RPMI8226 (cell line): ENCODE measurements around the gene ZBTB43.
"Not testable (repeated sequence)": the region's sequence is repeated elsewhere in the genome, so short reads cannot be mapped to it uniquely, and the experiment has no call there.

Experiments
- DNase-seq: peaks from one replicate; pipeline ENCODE4 v3.0.0-alpha.2; 2015

The ZBTB43 gene, protein sequence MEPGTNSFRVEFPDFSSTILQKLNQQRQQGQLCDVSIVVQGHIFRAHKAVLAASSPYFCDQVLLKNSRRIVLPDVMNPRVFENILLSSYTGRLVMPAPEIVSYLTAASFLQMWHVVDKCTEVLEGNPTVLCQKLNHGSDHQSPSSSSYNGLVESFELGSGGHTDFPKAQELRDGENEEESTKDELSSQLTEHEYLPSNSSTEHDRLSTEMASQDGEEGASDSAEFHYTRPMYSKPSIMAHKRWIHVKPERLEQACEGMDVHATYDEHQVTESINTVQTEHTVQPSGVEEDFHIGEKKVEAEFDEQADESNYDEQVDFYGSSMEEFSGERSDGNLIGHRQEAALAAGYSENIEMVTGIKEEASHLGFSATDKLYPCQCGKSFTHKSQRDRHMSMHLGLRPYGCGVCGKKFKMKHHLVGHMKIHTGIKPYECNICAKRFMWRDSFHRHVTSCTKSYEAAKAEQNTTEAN

DNA sequence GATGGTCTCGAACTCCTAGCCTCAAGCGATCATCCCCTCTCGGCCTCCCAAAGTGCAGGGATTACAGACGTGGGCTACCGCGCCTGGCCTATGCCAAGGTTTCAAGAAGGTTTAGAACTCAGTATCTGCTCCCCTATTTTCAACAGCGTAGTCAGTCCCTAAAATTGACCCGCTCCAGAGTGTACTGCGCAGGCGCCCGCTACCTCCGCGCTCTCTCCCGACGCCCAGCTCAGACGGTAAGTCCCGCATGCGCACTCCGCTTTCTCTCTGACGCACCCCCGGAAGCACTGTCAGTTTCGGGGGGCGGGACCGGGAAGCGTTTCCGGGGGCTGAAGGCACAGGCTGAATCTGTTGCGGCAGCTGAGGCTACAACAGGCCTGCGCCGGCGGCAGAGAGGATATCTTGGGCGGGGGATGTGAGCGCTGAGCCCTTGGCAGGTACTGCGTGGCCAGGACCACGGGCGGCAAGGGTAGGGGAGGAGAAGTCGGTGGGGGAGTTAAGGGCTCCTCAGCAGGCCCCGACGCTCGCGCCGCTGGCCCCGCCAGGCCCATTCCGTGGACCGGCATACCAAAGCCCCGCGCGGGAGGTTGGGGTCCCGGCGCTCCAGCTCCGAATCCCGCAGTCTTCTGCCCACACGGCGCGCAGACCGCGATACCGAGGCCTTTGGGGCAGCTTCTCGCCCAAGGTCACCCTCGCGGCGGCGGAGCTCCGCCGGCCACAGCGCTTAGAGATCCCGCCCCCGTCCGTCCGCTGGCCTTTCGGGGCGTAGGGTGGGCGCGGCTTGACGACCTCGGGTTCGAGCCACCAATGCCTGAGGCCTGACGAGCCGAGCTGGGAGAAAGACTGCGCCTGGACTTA lies at the start of gene ZBTB43:
Gene ZBTB43, plus strand, starts transcription at position 345 of the 858 bp plus-strand sequence. CDS start 27,470 bp downstream, outside the sequence.
- peak; percentile 99 for DNase-seq

DNA sequence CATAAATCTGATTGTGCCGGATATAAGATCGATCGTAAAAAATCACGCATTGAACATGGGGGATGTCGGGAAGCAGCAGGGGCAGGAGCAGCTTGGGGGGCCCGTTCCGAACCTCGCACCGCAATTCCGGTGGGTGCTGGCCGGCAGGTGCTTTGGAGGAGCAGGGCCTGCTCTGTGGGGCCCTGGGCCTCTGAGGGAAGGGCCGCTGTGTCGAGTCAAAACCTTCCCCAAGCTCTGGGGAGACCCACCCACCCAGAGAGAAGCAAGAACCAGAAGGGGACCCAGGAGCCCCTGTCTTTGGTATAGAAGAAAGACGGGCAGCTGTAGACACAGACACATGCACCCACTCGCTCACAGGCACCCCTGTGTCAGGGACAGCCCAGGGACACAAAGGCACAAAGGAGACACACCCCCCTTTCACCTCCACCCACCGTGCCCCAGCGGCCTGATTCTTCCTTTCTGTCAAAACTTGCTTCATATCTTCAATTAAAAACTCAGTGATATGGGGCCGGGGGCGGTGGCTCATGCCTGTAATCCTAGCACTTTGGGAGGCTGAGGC lies 49.4 kb upstream of the ZBTB43 start:
- no peak for DNase-seq

DNA sequence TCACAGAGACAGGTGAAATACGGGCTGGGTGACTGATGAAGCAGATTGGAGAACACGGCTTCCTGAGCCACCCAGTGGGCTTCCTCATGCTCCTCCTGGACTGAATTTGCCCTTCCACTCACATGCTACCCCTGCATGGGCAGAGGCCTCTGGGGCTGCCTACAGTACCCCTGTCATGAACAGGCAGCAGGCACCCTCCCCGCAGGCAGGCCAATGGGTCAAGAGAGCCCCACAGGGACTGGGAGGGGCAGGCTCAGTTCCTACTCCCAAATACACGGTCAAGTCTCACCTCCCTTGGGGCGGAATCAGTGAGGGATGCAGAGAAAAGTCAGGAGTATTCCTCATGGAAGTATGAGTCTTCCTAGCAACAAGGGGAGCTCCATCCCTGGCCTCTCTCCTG lies 48.6 kb upstream of the ZBTB43 start:
- DNase-seq, result no peak

DNA sequence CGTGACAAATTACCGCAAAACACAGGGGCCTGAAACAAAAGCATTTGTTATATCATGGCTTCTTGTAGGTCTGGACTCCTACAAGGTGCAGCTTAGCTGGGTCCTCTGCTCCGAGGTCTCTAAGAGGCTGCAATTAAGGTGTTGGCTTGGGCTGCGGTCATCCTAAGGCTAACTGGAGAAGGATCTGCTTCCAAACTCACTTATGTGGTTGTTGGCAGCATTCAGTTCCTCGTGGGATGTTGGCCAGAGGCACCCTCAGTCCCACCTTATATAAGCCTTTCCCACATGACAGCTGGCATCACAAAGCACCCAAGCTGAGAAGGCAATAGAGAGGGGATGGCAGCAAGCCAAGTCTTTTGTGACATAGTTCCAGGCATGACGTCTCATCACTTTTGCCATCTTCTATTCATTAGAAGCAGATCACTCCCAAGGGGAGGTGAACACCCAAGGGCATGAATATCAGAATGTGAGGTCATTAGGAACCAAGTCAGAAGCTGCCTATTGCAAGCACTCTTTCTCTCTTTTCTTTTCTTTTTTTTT lies 47.9 kb upstream of the ZBTB43 start:
- peak; percentile 48 for DNase-seq

DNA sequence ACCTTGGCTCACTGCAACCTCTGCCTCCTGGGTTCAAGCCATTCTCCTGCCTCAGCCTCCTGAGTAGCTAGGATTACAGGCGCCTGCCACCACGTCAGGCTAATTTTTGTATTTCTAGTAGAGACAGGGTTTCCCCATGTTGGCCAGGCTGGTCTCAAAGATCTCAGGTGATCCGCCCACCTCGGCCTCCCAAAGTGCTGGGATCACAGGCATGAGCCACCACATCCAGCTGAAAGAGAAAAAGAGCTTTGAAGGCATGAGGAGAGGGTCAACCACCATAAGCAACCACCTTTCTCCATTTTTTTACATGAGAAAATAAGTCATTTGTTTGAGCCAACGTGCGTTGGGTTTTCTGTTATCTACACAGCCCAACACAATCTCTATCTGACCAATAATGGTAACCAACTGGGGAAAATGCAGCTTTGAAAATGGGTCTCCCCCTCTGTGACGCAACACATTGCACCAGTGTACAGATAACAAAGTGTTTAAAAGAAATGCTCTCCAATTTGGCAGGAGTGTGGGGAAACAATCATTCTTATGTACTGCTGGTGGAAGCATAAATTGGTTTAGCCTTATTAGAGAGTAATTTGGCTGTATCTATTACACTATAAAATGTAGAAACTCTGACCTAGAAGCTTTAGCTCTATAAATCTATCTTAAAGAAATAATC lies 45.8 kb upstream of the ZBTB43 start:
- DNase-seq, result no peak

DNA sequence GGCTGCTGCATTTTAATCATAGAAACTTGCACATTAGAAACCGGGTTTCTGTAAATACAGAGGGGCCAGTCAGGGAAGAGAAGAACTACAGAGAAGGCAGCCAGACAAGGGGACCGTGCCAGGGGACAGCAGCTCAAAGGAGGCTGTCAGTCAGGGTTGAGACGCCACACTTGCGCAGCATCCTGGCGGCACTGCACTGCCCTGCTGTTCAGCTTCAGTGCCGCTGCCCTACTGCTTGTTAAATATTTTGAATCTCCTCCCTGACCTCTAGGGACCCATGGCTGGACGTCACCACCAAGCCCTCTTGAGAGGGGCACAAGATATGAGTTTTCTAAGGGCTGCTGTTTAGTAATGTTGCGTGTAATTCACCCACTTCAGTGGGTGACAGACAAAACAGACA lies 43.6 kb upstream of the ZBTB43 start:
- no peak for DNase-seq

DNA sequence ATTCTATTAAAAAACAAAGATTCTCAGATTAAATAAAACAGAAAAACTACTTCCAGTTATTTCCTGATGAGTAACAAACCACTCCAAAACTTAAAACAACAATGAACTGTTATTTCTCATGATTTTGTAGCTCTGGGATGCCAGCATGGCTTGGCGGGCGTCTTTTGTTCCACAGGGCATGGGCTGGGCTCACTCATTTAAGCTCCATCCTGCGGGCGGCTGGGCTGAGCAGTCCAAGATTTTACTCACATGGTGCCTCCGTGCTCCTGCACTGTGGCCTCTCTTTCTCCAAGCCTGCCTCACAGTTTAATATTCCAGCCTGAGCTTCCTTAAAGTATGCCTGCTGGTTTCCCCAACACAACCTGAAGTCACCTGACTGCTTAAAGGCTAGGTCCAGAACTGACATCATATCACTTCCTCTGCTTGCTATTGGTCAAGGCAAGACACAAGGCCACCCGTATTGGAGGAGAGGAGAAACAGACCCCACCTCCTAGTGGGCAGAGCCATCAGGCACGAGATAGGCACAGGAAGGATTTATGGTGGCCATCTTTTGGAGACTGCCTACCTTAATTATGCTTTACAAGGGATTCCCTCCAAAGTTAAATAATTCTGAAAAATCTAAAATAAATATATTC lies 41.6 kb upstream of the ZBTB43 start:
- DNase-seq, result no peak

DNA sequence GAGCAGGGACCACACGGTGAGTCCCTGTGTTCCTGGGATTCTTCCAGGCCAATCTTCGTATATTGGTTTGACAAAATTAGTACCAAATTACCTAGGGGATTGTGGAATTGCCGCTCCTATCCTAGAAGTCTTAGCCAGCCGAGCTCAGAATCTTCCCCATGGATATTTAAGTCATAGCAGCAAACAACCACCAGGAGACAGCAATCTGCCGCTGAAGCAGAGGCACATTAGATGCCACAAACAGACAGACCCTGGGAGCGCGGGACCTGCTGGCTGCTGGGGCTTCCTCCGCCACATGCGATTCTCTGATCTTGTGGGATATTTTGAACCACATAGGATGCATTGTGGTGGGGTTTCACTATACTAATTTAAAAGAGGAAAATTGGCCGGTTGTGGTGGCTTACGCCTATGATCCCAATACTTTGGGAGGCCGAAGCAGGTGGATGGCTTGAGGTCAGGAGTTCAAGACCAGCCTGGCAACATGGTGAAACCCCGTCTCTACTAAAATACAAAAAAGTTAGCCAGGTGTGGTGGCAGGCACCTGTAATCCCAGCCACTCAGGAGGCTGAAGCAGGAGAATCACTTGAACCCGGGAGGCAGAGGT lies 31.7 kb upstream of the ZBTB43 start:
- peak; percentile 53 for DNase-seq

DNA sequence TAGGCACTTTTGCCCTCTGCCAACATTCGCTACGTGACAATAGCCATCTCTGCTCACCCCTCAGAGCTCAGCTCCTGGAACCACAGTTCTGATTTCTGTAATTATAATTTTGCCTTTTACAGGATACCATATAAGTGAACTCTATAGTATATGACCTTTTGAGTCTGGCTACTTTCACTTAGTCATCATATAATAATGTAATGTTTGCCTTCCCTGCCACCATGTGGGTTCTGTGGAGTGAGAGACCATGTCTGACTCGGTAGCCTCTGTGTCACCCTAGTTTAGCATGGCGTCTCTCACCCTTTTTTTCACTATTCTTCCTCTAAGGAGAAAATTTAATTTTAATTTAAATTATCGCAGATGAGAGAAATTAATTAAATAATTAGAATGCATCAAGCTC lies 28.9 kb upstream of the ZBTB43 start:
- no peak for DNase-seq

DNA sequence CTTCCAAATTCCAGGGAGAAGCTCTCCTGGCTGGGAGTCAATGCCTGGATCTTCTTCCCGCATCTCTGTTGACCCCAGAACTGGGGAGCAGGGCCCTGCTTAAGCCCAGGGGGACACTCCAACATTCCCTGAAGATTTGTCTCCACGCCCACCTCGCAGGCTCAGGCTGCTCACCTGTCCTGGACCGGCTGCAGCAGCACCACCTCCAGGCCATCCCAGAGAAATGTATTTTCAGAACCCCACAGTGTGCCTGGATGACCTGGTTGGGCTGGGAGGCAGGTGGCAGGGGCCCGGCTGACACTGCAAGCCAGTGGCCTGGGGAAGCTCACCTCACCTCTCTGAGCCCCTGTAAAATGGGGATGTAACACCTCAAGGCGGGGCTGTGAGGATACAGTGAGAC lies 27.1 kb upstream of the ZBTB43 start:
- peak; percentile 39 for DNase-seq

DNA sequence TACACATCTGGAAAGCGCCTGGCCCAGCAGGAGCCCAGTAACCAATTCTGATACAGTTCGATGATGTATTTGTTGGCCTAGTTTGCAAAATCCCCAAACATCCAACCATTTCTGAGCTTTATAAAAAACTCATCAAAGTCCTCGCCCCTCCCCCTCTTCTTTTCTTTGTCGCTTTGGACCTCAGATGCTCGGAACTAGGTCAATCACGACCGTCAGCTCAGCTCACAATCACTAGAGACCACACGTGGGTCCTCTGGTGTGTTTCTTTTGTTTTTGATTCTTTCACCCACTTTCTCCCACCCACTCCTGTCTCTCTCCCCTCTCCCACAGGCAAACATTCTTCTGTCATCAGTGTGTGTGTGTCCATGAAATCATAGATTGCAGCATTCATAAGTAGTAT lies 26.7 kb upstream of the ZBTB43 start:
- no peak for DNase-seq

DNA sequence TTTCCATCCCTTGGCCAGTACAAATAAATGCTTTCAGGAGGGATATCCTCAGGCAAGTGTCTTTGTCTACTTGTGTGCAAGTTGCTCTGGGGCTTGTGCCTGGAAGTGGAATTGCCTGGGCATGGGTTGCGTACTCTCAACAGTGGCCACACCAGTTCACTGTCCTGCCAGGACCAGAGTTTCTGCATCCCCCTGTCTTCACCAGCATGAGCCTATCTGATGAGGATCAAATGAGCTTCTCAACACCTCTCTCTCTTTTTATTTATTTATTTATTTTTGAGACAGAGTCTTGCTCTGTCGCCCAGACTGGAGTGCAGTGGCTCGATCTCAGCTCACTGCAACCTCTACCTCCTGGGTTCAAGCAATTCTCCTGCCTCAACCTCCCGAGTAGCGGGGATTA lies 26.1 kb upstream of the ZBTB43 start:
- DNase-seq, result not testable (repeated sequence)

DNA sequence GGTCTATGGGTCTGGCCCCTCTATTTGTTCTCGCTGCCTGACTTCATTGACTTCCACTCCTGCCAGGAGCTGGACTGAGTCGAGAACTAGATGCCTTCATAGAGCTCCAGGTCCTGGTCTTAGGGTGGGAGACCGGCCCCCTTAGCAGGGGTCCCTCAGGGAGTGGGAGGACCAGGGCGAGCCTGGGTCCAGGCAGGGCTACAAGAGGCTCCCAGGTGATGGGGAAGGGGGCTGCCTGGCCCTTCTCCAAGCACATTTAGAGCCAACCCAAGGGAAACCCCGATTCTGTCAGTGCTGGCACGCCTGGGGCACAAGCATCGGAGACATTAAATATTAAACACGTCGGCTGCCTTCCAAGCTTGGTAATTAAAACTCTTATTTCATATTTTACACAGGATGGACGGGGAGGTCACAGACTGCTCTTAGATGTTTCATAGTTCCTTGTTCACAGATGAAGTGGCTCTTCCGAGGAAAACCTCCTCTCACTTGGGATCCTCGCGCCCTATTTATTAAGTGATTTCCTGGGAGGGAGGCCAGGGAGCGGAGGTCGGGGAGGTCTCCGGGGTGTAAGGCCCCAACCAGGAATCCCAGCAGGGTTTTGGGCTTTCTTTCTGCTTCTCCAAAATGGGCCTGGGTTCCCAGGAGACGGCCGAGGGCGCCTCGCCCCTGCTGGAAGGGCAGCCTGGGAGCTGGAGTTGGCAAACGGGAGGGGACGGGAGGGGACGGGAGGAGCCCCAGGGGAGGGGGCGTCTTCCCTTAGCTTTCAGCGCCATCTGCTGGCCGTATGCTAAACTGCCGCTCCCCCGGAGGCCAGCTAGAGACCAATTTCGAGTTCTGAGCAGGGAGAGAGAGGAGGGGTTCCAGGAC lies 23.4 kb upstream of the ZBTB43 start:
- DNase-seq, result peak; percentile 80

DNA sequence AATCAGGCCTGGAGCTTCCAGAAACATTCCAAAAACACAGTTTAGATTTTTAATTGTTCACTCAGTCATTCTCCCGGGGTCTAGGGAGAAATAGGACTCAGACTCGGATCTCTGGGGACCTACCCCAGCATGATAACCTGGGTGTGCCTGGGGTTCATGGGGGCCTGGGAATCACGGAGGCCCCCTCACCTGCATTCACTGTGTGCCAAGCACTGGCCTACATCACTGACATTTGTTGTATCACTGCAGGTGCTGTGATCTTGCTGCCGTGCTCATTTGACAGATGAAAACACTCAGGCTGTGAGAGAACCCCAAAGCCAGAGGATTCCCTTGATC lies 22.8 kb upstream of the ZBTB43 start:
- no peak for DNase-seq

DNA sequence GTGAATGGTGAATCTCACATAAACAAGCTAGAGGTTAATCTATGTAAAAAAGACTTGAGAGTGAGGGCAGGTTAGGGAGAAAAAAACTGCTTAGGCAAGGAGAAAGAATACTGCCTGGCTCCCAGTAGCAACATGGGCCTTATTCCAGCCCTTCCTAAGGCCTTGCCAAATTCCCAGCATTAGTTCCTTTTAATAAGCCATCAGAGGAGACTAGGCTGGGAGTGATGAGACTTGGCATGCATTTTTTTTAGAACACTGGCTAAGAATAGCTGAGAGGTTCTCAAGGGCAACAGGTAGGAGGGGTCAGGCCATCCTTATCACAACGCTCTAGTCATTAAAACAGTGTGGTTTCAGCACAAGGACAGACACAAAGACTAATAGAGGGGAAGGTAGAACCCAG lies 20.9 kb upstream of the ZBTB43 start:
- no peak for DNase-seq

DNA sequence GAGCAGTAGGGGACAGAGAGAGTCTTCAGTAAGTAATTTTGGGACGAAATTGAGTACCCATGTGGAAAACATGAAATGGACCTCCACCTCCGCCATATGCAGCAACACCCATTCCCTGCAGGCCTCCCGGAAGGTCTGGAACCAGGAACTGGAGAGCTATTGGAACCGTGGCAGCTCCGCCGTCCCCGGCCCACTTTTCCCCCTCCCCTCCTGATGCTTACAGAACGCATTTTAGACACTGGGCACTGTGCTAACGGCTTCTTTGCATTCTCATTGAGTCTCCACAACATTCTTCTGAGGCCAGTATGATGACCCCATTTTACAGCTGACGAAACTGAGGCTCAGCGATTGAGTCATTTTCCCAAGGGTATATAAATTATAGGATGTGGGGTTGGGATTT lies 20.4 kb upstream of the ZBTB43 start:
- no peak for DNase-seq

DNA sequence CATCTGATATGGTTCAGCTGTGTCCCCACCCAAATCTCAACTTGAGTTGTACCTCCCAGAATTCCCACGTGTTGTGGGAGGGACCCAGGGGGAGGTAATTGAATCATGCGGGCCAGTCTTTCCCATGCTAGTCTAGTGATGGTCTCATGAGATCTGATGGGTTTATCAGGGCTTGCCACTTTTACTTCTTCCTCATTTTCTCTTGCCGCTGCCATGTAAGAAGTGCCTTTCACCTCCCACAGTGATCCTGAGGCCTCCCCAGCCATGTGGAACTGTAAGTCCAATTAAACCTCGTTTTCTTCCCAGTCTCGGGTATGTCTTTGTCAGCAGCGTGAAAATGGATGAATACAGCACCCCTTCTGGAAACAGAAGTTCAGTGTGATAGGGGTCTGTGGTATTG lies 20.0 kb upstream of the ZBTB43 start:
- not testable (repeated sequence) for DNase-seq

DNA sequence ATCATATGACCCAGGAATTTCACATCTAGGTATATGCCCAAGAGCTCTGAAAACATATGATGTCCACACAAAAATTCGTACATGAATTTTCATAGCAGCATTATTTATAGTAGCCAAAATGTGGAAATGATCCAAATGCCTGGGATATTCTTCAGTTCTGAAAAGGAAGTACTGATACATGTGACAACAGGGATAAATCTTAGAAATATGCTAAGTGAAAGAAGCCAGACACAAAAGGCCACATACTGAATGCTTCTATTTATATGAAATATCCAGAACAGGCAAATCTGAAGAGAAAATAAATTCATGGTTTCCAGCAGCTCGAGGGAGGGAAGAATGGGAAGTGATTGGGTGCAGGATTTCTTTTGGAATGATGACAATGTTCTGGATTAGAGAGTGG lies 16.8 kb upstream of the ZBTB43 start:
- no peak for DNase-seq

DNA sequence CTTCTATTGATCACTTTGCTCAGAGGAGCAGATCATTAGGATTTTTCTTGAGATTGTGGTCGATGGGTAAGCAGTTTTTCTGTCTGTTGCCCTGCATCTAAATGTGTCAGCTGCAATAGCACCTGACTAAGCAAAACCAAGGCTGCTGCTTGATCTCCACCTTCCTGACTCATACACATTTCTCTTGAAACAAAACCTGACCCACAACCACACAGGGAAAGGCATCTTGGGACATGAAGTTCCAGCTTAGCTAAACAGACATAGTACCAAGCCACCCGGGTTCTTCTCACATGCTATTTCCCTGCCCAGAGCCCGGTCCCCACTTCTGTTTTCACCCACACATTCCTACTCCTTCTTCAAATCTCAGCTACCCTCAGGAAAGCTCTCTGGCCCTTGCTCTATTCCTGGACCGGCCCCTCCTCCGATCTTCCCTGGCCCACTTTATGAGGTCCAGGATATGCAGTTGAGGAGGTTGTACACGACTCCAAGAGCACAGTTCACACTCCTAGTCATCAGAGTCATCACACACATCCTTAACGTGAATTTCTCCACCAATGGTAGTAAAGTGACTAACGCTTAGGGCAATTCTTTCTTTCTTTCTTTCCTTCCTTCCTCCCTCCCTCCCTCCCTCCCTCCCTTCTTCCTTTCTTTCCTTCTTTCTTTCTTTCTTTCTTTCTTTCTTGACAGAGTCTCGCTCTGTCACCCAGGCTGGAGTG lies 16.0 kb upstream of the ZBTB43 start:
- peak; percentile 90 for DNase-seq

DNA sequence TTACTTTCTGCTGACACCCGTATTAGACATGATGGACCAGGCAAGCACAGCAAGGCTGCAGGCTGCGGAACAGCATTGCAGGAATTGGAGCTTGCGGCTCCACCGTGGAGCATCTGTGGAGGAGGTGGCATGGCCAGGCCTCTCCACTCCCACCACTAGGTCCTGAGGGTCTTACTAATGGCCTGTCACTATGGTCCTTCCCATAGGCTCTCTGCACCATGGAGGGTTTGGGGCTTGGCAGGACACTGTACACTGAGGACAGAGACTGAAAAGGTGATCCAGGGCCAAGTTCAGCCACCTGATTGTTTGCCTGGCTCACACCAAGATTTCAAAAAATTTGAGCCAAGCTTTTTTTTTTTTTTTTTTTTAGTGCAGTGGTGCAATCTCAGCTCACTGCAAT lies 14.3 kb upstream of the ZBTB43 start:
- no peak for DNase-seq
